ENCODE measurements around the gene E4F1. TPM values are rescaled to one million over a fixed set of nuclear protein-coding genes. Genes with fewer than 3 reads are reported as not detected.

E4F1 gene, protein sequence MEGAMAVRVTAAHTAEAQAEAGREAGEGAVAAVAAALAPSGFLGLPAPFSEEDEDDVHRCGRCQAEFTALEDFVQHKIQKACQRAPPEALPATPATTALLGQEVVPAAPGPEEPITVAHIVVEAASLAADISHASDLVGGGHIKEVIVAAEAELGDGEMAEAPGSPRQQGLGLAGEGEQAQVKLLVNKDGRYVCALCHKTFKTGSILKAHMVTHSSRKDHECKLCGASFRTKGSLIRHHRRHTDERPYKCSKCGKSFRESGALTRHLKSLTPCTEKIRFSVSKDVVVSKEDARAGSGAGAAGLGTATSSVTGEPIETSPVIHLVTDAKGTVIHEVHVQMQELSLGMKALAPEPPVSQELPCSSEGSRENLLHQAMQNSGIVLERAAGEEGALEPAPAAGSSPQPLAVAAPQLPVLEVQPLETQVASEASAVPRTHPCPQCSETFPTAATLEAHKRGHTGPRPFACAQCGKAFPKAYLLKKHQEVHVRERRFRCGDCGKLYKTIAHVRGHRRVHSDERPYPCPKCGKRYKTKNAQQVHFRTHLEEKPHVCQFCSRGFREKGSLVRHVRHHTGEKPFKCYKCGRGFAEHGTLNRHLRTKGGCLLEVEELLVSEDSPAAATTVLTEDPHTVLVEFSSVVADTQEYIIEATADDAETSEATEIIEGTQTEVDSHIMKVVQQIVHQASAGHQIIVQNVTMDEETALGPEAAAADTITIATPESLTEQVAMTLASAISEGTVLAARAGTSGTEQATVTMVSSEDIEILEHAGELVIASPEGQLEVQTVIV
- 36.0 and 41.6 TPM in 2 replicates for total RNA-seq (2021)
- Bru-seq, nascent RNA: percentile 54 among the genes with signal in this experiment
- percentile 58 among the genes with signal in this experiment for BruChase-seq, experiment 1, labeled RNA remaining after a 2-hour chase
- BruChase-seq, experiment 2, labeled RNA remaining after a 6-hour chase: percentile 69 among the genes with signal in this experiment
- long read RNA-seq, transcript E4F1-201 (14 exons, 2,573 nt): major isoform, 35 of 91 reads
- long read RNA-seq, partial matches to known transcripts: 22 of 91 reads
- long read RNA-seq, other reads (novel, unspliced or antisense): 34 of 91 reads

DNA sequence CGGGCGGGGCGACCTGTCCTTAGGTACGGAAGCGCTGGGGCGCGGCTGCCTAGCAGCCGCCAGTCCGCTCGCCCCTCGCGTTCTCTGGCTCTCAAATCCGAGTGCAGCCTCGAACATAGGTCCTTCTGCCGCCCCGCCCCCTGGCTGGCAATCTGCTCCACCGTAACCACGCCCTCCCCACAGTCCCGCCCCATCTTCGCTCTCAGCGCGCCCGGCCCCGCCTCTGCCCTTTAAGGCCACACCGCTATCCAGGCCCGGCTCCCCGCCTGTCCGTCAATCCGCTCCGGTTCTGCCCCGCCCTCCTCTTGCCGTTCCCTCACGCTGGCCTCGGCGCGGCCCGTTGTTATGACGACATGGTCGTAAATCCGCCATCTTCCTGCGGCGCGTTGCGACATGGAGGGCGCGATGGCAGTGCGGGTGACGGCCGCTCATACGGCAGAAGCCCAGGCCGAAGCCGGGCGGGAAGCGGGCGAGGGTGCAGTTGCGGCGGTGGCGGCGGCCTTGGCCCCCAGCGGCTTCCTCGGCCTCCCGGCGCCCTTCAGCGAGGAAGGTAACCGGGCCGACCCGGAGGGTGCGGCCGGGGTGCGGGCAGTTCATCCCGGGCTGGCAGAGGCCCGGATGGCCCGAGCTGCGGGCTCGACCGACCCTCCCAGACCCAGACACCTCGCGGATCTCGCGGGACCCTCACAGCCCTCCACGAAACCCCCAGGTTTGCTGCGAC is at the start of gene E4F1:
Gene E4F1 (plus strand): TSS at position 371 of the 721 bp plus-strand sequence. CDS start 23 bp downstream, at position 394.
- no peaks in the 10 kb centered on the region for H3K27me3 ChIP-seq (replicated peaks; ENCODE audit: insufficient read depth, low read depth, low read length, poor library complexity)
- H3K27ac ChIP-seq (ENCODE audit: low read depth, low read length, poor library complexity, severe bottlenecking): peak within 1 kb of the TSS; percentile 91
- ChIA-PET CTCF (no interaction called here), POLR2A (ENCODE audit: low non-redundant PET) (no interaction called here)
- DNase-seq (ENCODE audit: low spot score): peak; percentile 100
- no peaks in the 10 kb centered on the region for H3K9me3 ChIP-seq (ENCODE audit: low read depth, low read length, poor library complexity, severe bottlenecking)
- intact Hi-C loops (cut with micrococcal nuclease; ENCODE audit: unreplicated experiment): loop anchor here (5.0 kb wide), 1 partner anchor 66 kb away; the partner anchor contains the start of gene TRAF7
- no peak for TF ChIP-seq EZH2 (IDR thresholded peaks at IDR 0.05; ENCODE audit: borderline replicate concordance, low read depth, low read length, poor library complexity, severe bottlenecking)
- TF ChIP-seq, protein P1, sequence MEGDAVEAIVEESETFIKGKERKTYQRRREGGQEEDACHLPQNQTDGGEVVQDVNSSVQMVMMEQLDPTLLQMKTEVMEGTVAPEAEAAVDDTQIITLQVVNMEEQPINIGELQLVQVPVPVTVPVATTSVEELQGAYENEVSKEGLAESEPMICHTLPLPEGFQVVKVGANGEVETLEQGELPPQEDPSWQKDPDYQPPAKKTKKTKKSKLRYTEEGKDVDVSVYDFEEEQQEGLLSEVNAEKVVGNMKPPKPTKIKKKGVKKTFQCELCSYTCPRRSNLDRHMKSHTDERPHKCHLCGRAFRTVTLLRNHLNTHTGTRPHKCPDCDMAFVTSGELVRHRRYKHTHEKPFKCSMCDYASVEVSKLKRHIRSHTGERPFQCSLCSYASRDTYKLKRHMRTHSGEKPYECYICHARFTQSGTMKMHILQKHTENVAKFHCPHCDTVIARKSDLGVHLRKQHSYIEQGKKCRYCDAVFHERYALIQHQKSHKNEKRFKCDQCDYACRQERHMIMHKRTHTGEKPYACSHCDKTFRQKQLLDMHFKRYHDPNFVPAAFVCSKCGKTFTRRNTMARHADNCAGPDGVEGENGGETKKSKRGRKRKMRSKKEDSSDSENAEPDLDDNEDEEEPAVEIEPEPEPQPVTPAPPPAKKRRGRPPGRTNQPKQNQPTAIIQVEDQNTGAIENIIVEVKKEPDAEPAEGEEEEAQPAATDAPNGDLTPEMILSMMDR (conservative IDR thresholded peaks at IDR 0.05; ENCODE audit: low read depth, low read length): no peak
- no TSS peak for BruUV-seq (replicated peaks)
- peaks cover 6% of the 10 kb centered on the region for H3K36me3 ChIP-seq (ENCODE audit: insufficient read depth, low read length, poor library complexity, severe bottlenecking)
- no peaks in the 10 kb centered on the region for H3K4me1 ChIP-seq (ENCODE audit: insufficient read depth, low read length, poor library complexity, severe bottlenecking)
- peak within 1 kb of the TSS; percentile 94 for H3K4me3 ChIP-seq (ENCODE audit: low read depth, low read length, poor library complexity, severe bottlenecking)

DNA sequence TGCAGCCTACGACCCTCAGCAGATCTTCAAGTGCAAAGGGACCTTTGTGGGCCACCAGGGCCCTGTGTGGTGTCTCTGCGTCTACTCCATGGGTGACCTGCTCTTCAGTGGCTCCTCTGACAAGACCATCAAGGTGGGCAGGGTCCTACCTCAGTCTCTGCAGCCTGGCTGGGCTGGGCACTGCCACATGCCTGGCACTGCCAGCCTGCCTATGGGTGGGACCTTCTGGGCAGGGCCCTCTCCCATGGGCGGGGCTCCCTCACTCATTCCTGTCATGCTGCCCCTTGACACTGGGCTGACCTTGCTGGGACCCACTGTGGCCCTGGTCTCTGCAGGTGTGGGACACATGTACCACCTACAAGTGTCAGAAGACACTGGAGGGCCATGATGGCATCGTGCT is 49.5 kb upstream of the E4F1 start:
- ChIA-PET CTCF (no interaction called here), POLR2A (ENCODE audit: low non-redundant PET) (no interaction called here)
- Histone ChIP-seq H3K9me3 (ENCODE audit: low read depth, low read length, poor library complexity, severe bottlenecking) (no peaks in the 10 kb centered on the region), H3K4me3 (ENCODE audit: low read depth, low read length, poor library complexity, severe bottlenecking) (no peak overlapping the region), H3K36me3 (ENCODE audit: insufficient read depth, low read length, poor library complexity, severe bottlenecking) (peaks cover 33% of the 10 kb centered on the region), H3K4me1 (ENCODE audit: insufficient read depth, low read length, poor library complexity, severe bottlenecking) (no peaks in the 10 kb centered on the region), H3K27me3 (replicated peaks; ENCODE audit: insufficient read depth, low read depth, low read length, poor library complexity) (no peaks in the 10 kb centered on the region), H3K27ac (ENCODE audit: low read depth, low read length, poor library complexity, severe bottlenecking) (no peak overlapping the region)
- DNase-seq (ENCODE audit: low spot score): no peak
- no TSS peak for BruUV-seq (replicated peaks)
- no peak for TF ChIP-seq EZH2 (IDR thresholded peaks at IDR 0.05; ENCODE audit: borderline replicate concordance, low read depth, low read length, poor library complexity, severe bottlenecking)
- TF ChIP-seq, protein P1 (conservative IDR thresholded peaks at IDR 0.05; ENCODE audit: low read depth, low read length): no peak
- intact Hi-C loops (cut with micrococcal nuclease; ENCODE audit: unreplicated experiment): no loop called here
